Superior temporal gyrus (tissue), 1 donor: ENCODE measurements around the gene TPM3.
A peak's percentile ranks its signal among the peaks of the same experiment; 100 is the strongest.
"Not testable (repeated sequence)": the region's sequence is repeated elsewhere in the genome, so short reads cannot be mapped to it uniquely, and the experiment has no call there.

ENCODE experiments used
- DNase-seq: peaks from one replicate; pipeline ENCODE4 v3.0.0-alpha.2; 2016; ENCODE audit errors: extremely low spot score

Gene TPM3

GRCh38 chr1:154191990-154192461, at the start of gene TPM3:
Gene TPM3 (minus strand): TSS chr1:154192100. CDS start chr1:154192018, 82 bp downstream.
- no peak for DNase-seq

- no peak for DNase-seq
These were observed 48.5 kb upstream of the TPM3 start for GRCh38 chr1:154240294-154240833.

- no peak for DNase-seq
These were observed 47.6 kb upstream of the TPM3 start for GRCh38 chr1:154239491-154239890.

- DNase-seq: no peak
These were observed 46.1 kb upstream of the TPM3 start for GRCh38 chr1:154237880-154238506.

GRCh38 chr1:154237435-154237834, 45.5 kb upstream of the TPM3 start:
- no peak for DNase-seq

GRCh38 chr1:154236855-154237254, 45.0 kb upstream of the TPM3 start:
- DNase-seq: no peak

- not testable (repeated sequence) for DNase-seq
These were observed 41.2 kb upstream of the TPM3 start for GRCh38 chr1:154233127-154233526.

GRCh38 chr1:154231112-154231511, 39.2 kb upstream of the TPM3 start:
- DNase-seq: not testable (repeated sequence)

GRCh38 chr1:154225370-154225769, 33.5 kb upstream of the TPM3 start:
- no peak for DNase-seq

- no peak for DNase-seq
These were observed 31.7 kb upstream of the TPM3 start for GRCh38 chr1:154223621-154224020.

- no peak for DNase-seq
These were observed 31.0 kb upstream of the TPM3 start for GRCh38 chr1:154222918-154223317.

- no peak for DNase-seq
These were observed 30.6 kb upstream of the TPM3 start for GRCh38 chr1:154222518-154222917.

GRCh38 chr1:154221278-154222001, 29.5 kb upstream of the TPM3 start:
- DNase-seq: peak; percentile 40

GRCh38 chr1:154220970-154221277, 29.0 kb upstream of the TPM3 start:
- DNase-seq: no peak

- peak; percentile 99 for DNase-seq
These were observed 28.4 kb upstream of the TPM3 start, which contains the start of gene UBAP2L for GRCh38 chr1:154220071-154220969. Gene UBAP2L (plus strand): TSS chr1:154220955. CDS start chr1:154225124, 4,169 bp downstream.

- DNase-seq: no peak
These were observed 27.6 kb upstream of the TPM3 start for GRCh38 chr1:154219541-154219940.

GRCh38 chr1:154218545-154218944, 26.6 kb upstream of the TPM3 start:
- no peak for DNase-seq

- DNase-seq: no peak
These were observed 21.4 kb upstream of the TPM3 start for GRCh38 chr1:154213274-154213673.

- DNase-seq: no peak
These were observed 20.2 kb upstream of the TPM3 start for GRCh38 chr1:154212083-154212482.

- DNase-seq: no peak
These were observed 16.9 kb upstream of the TPM3 start for GRCh38 chr1:154208677-154209388.

- no peak for DNase-seq
These were observed 15.4 kb upstream of the TPM3 start for GRCh38 chr1:154207262-154207661.
